DMS53 (cell line): Measurements from ENCODE around the gene IGFBP6.

Source experiments
- DNase-seq: peaks from one replicate; lab custom pipeline; 2025; lab: John Stamatoyannopoulos, UW

The IGFBP6 gene

DNA sequence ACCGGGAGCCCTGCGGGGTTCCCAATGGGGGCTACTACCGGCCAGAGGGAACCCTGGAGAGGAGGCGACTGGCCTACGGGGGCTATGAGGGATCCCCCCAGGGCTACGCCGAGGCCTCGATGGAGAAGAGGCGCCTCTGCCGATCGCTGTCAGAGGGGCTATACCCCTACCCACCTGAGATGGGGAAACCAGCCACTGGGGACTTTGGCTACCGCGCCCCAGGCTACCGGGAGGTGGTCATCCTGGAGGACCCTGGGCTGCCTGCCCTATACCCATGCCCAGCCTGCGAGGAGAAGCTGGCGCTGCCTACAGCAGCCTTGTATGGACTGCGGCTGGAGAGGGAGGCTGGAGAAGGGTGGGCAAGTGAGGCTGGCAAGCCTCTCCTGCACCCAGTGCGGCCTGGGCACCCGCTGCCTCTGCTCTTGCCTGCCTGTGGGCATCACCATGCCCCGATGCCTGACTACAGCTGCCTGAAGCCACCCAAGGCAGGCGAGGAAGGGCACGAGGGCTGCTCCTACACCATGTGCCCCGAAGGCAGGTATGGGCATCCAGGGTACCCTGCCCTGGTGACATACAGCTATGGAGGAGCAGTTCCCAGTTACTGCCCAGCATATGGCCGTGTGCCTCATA, 37.9 kb upstream of the IGFBP6 start:
- no peak for DNase-seq

DNA sequence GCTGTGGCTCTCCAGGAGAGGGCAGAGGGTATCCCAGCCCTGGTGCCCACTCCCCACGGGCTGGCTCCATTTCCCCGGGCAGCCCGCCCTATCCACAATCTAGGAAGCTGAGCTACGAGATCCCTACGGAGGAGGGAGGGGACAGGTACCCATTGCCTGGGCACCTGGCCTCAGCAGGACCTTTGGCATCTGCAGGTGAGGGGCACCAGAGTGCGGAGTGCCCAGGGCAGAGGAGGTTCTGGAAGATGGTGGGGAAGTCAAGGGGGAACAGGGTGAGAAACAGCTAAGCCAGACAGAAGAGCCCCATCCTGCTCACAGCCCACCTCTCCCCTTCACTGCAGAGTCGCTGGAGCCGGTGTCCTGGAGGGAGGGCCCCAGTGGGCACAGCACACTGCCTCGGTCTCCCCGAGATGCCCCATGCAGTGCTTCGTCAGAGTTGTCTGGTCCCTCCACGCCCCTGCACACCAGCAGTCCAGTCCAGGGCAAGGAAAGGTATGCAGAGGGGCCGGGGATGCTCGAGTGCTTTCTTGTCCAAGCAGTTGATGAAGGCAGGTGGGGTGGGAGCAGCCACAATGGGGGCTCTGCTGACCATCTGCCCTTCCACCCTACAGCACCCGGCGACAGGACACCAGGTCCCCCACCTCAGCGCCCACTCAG, 37.3 kb upstream of the IGFBP6 start:
- DNase-seq = peak; percentile 55

DNA sequence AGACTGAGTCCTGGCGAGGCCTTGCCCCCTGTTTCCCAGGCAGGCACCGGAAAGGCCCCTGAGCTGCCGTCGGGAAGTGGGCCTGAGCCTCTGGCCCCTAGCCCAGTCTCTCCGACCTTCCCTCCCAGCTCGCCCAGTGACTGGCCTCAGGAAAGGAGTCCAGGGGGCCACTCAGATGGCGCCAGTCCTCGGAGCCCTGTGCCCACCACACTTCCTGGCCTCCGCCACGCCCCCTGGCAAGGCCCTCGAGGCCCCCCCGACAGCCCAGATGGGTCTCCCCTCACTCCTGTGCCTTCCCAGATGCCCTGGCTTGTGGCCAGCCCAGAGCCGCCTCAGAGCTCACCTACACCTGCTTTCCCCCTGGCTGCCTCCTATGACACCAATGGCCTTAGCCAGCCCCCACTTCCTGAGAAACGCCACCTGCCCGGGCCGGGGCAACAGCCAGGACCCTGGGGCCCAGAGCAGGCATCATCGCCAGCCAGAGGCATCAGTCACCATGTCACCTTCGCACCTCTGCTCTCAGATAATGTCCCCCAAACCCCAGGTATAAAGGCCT, 36.7 kb upstream of the IGFBP6 start:
- peak; percentile 91 for DNase-seq

DNA sequence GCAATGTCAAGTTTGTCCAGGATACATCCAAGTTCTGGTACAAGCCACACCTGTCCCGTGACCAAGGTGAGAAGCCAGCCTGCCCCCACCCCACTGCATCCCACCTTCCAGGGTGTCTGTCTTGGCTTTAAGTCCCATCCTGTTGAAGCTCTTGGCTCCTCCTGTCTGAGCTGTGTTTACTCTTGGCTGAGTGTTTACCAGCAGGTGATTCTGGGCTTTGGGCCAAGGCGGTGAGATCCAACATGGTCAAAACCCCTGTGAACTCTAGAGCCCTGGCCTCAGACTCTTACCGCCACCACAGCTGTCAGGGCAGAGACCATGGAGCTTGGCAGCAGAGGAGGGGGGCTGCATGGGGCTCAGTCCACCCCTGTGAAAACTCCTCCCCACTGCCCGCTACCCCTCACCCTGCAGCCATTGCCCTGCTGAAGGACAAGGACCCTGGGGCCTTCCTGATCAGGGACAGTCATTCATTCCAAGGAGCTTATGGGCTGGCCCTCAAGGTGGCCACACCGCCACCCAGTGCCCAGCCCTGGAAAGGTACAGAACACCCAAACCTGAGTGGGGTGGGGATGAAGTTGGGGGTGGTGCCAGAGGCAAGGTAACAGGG, 36.0 kb upstream of the IGFBP6 start:
- DNase-seq = peak; percentile 98

DNA sequence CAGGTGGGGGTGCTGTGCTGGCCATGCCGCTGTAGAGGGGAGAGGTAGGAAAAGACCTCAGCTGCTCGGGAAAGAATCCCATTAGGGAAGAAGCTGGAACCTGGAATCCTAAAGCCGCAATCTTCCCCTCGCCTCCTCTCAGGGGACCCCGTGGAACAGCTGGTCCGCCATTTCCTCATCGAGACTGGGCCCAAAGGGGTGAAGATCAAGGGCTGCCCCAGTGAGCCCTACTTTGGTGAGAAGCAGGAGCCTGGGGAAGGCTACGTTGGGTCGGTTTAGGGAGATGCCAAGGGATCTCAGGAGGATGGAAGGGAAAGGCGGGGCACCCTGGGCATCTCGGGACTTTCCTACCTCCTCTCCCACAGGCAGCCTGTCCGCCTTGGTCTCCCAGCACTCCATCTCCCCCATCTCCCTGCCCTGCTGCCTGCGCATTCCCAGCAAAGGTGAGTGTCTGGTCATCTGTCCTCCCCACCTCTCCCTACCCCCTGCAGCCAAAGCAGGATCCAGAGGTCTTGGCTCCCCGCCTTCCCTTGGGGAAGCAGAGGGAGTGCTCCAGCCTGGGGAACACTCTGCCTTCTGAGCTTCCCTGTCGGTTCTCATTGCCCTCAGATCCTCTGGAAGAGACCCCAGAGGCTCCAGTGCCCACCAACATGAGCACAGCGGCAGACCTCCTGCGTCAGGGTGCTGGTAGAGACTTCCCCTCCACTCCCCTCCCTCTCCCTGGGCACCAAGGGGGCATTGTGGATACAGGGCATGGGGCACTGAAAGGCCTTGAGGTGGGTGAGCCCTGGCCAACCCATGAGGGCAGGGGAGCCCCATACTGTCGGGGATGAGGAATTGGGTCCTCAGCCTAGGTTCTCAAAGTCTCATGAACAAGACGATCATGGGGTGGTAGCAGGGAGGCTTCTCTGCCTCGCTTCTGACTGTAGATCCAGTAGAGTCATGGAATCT, 35.2 kb upstream of the IGFBP6 start:
- peak; percentile 48 for DNase-seq

- DNase-seq = no peak
Observed at GRCh38 chr12:53062977-53063707, 34.3 kb upstream of the IGFBP6 start.

DNA sequence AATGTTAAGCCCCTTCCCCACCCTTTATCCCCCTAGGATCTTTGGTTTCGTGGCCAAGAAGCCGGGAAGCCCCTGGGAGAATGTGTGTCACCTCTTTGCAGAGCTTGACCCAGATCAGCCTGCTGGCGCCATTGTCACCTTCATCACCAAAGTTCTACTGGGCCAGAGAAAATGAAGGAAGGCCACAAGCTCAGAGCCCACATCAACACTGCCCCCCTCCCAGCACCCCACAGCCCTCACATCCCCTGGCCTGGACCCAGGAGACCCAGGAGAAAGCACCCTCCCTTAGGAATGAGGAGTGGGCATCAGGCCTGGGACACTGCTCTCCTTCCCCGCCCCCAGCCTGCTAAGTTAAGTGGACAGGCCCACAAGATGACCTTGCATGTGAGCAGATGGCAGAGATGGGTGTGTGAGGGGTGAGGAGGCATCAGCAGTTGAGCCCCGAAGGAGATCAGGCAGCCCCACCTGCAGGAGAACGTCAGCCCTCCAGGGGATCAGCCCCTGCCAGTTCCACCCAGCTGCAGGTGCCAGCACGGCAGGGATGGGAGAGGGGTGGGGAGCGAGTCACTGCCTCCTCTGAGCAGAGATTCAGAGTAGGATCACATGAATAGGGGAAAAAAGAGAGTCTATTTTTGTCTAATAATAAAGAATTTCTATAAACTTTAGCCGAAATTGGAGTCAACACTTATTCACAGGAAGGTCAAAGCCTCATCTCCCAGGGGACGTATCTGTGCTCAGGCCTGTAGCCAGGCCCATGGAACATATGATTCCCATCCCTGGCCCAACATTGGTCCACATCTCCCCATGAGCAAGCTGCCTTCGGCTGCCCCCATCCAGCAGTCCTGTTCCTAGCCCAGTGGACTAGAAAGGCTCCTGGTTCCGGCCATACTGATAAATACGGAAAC, 33.5 kb upstream of the IGFBP6 start:
- peak; percentile 32 for DNase-seq

- DNase-seq = no peak
Observed at GRCh38 chr12:53064613-53065436, 32.6 kb upstream of the IGFBP6 start.

DNA sequence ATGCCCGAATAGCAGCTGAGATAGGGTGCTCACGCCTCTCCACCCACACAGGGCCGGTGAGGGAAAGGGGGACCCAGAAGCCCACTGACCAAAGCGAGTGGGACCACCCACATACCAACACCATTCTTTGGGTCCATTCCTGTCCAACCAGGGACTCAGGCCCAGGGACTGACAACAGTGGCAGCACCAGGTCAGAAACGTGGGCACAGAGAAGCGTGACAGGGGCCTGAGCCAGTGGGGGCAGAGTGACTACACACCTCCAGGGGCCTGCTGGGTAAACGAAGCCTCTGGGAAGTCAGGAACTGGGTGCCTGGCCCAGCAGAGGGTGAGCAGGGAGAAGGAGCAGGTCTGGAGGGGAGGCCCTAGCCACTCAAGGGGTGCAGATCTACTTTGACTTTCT, 32.0 kb upstream of the IGFBP6 start:
- DNase-seq = no peak

DNA sequence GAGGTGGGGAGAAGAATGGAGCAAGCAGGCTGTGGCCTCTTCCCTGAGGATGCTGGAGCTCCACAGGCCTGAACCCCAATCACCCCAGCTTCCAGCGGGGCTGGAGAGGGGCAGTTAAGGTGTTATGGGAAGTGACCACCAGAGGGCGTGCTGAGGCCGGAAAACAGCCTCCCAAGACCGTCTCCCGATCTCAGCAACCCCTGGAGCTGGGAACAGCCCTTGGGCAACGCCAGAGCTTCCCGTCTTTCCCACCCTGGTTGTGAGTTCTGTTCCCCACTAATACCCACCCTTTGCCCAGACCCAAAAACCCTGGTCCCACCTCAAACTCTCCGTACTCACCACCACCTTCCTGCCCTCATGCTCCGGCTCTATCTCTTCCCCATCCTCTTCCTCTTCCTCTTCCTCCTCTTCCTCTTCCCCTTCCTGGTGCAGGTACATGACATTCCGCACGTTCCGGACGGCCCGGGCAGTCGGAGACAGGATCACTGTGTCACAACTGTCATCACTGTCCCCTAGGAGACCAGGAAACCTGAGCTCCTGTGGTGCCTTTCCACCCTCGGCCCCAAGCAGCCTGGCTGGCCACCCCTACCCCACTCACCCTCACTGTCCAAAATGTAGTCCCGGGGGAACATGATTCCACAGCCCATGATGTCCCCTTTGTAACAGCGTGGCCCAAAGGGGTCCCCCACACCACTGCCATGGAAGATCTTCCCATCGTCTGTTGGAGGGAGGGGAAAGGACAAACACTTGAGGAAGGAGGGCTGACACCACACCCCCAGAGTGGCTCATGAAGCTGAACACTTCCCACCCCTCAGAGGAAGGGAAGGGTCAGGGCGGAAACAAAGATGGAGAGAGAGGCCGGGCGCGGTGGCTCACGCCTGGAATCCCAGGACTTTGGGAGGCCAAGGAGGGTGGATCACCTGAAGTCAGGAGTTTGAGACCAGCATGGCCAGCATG, 31.2 kb upstream of the IGFBP6 start:
- DNase-seq = peak; percentile 89

GRCh38 chr12:53067074-53067992, 30.1 kb upstream of the IGFBP6 start:
- DNase-seq = no peak

GRCh38 chr12:53067993-53068770, 29.3 kb upstream of the IGFBP6 start:
- no peak for DNase-seq

GRCh38 chr12:53068811-53069585, 28.5 kb upstream of the IGFBP6 start:
- no peak for DNase-seq

GRCh38 chr12:53069621-53070410, 27.7 kb upstream of the IGFBP6 start:
- no peak for DNase-seq
